Measurements from ENCODE around the gene MED27.

The MED27 gene

DNA sequence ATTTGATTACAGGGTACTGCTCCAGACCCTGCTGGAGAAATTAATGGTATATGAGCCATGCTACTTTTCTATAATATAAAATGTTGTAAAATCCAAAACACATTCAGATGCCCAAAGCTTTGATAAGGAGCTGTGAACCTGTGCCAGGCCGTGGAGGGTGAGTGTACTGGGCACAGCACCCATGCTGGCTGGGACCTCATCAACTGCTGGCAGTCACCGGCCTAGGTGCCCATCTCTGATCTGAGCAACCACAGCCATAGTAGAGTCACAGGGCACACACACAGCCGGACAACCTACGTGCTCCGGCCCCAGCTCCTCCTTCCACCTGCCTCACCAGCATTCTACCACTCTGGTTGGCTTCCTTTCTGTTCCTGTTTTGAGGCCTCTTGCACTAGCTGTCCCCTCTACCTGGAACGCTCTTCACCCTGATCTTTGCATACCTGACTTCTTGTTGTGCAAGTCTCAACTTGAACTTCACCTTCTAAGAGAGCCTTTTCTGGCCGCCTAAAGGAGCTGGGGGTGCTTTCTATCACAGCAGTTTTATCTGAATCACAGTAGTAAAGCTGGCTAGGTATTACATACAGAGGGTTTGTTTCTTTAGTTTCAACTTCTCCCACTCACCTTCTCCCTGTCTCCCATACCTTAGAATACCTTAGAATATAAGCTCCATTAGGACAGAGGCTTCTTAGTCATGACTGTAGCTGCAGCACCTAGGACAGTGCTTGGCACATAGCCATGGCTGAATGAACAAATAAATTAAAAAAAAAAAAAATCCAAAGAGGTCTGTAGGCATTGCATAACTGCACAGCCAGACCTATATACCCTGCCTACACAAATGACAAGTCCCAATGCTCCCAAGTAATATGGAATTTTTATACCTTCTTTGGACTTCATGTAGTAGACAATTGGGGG lies 51.7 kb downstream of the MED27 start:
- TF ChIP-seq, protein P1, sequence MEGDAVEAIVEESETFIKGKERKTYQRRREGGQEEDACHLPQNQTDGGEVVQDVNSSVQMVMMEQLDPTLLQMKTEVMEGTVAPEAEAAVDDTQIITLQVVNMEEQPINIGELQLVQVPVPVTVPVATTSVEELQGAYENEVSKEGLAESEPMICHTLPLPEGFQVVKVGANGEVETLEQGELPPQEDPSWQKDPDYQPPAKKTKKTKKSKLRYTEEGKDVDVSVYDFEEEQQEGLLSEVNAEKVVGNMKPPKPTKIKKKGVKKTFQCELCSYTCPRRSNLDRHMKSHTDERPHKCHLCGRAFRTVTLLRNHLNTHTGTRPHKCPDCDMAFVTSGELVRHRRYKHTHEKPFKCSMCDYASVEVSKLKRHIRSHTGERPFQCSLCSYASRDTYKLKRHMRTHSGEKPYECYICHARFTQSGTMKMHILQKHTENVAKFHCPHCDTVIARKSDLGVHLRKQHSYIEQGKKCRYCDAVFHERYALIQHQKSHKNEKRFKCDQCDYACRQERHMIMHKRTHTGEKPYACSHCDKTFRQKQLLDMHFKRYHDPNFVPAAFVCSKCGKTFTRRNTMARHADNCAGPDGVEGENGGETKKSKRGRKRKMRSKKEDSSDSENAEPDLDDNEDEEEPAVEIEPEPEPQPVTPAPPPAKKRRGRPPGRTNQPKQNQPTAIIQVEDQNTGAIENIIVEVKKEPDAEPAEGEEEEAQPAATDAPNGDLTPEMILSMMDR (IDR thresholded peaks at IDR 0.05; ENCODE audit: poor library complexity, severe bottlenecking), result no peak
- Histone ChIP-seq H3K27ac (ENCODE audit: poor library complexity, severe bottlenecking) (peak overlapping the region; percentile 87), H3K4me1 (ENCODE audit: insufficient read depth, poor library complexity, severe bottlenecking) (peaks cover 47% of the 10 kb centered on the region), H3K27me3 (ENCODE audit: insufficient read depth, poor library complexity, severe bottlenecking) (no peaks in the 10 kb centered on the region), H3K4me3 (ENCODE audit: severe bottlenecking) (no peak overlapping the region), H3K9me3 (ENCODE audit: severe bottlenecking) (no peaks in the 10 kb centered on the region), H3K36me3 (ENCODE audit: low read depth) (no peaks in the 10 kb centered on the region)
- ATAC-seq (ENCODE audit: low read depth) (peak; percentile 70), DNase-seq (ENCODE audit: low spot score) (no peak)

DNA sequence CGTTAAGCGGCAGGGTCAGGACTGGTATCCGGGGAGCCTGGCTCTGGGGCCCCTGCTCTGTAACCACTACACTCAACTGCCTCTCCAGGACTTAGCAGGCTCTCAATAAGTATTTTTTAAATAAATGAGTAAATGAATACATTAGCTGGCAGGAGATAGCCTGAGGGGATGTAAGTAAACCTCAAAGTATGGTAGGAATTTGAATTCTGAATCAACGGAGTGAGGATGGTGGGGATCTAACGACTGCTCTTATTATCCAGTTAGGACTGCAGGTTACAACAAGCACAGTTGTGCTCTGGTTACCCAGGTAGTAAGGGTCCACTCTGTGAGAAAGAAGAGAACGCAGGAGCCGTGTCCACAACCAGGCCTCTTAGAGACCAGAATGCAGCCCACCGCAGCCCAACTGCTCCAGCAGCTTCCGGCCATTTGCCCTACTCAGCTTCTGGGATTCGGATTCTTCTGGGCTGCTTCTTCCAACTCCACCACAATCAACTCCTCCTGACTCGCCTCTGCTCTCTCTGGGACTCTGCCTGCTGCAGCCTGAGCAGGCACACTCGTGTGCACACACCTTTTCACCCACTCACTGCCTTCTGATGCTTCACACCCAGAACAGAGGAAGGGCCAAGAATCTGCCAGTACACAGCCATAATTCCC lies 52.6 kb downstream of the MED27 start:
- no peak for DNase-seq (ENCODE audit: low spot score)
- peak overlapping the region; percentile 87 for H3K27ac ChIP-seq (ENCODE audit: poor library complexity, severe bottlenecking)

DNA sequence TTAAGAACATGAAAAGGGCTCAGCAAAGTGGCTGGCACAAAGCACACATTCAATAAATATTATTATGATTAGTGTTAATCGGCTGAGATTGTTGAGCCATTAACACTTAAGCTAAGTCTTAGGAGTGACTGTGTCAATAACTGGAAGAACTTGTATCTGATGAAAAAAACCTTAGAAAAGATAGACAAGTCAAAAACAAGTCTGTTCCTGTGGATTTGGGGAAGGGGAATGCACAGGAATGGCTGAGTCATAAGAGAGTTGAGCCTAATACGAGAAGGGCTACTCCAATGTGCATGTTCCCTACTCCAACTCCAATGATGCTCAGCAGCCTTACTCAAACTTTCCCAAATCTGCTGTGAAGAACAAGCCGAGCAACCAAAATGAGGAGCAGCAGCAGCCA lies 53.9 kb downstream of the MED27 start:
- Histone ChIP-seq H3K27me3 (ENCODE audit: insufficient read depth, poor library complexity, severe bottlenecking) (no peaks in the 10 kb centered on the region), H3K27ac (ENCODE audit: poor library complexity, severe bottlenecking) (peak overlapping the region; percentile 87), H3K4me1 (ENCODE audit: insufficient read depth, poor library complexity, severe bottlenecking) (peaks cover 57% of the 10 kb centered on the region), H3K4me3 (ENCODE audit: severe bottlenecking) (no peak overlapping the region), H3K9me3 (ENCODE audit: severe bottlenecking) (no peaks in the 10 kb centered on the region), H3K36me3 (ENCODE audit: low read depth) (no peaks in the 10 kb centered on the region)
- ATAC-seq (ENCODE audit: low read depth) (no peak), DNase-seq (ENCODE audit: low spot score) (no peak)
- TF ChIP-seq, protein P1 (IDR thresholded peaks at IDR 0.05; ENCODE audit: poor library complexity, severe bottlenecking), result no peak

More for the DNA sequence above, 52.6 kb downstream of the MED27 start:
- Histone ChIP-seq H3K4me1 (ENCODE audit: insufficient read depth, poor library complexity, severe bottlenecking) (peaks cover 47% of the 10 kb centered on the region), H3K36me3 (ENCODE audit: low read depth) (no peaks in the 10 kb centered on the region), H3K4me3 (ENCODE audit: severe bottlenecking) (no peak overlapping the region), H3K27me3 (ENCODE audit: insufficient read depth, poor library complexity, severe bottlenecking) (no peaks in the 10 kb centered on the region), H3K9me3 (ENCODE audit: severe bottlenecking) (no peaks in the 10 kb centered on the region)
- ATAC-seq (ENCODE audit: low read depth), result peak; percentile 86
- TF ChIP-seq, protein P1 (IDR thresholded peaks at IDR 0.05; ENCODE audit: poor library complexity, severe bottlenecking), result no peak

DNA sequence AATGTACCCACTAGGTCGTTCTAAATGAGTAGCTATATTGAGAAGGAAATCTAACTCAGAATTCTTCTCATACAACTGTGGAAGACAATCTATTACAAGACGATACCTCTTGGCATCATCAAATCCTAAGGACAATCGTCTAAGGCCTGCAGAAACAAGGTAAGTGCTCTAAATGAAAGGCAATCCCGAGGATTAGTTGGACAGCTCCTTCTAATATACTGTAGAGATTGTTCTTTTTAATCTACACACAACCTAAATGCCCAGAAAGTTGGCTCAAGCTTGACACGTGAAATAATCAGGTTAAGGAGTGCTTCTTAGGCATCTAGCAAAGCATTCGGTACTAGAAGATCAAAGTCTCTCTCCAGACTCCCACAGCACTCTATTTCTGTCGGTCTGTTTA lies 55.1 kb downstream of the MED27 start:
- ATAC-seq (ENCODE audit: low read depth) (no peak), DNase-seq (ENCODE audit: low spot score) (no peak)
- no peaks in the 10 kb centered on the region for H3K9me3 ChIP-seq (ENCODE audit: severe bottlenecking)
- H3K4me1 ChIP-seq (ENCODE audit: insufficient read depth, poor library complexity, severe bottlenecking), result peaks cover 55% of the 10 kb centered on the region
- peak overlapping the region; percentile 87 for H3K27ac ChIP-seq (ENCODE audit: poor library complexity, severe bottlenecking)
- no peaks in the 10 kb centered on the region for H3K36me3 ChIP-seq (ENCODE audit: low read depth)
- no peak overlapping the region for H3K4me3 ChIP-seq (ENCODE audit: severe bottlenecking)
- no peaks in the 10 kb centered on the region for H3K27me3 ChIP-seq (ENCODE audit: insufficient read depth, poor library complexity, severe bottlenecking)
- TF ChIP-seq, protein P1 (IDR thresholded peaks at IDR 0.05; ENCODE audit: poor library complexity, severe bottlenecking), result no peak

Data from RWPE2 (cell line).